Endothelial cell of umbilical vein (primary cell): ENCODE results near the gene ENKD1.

ENCODE experiments used
- CTCF ChIP-seq, 2 donors: IDR thresholded peaks; 1 replicate in 1 of 2; 2 replicates in 1 of 2; pipeline ENCODE4 v1.5.1; 2011; ENCODE audit warnings: low read length in 2 of 2, mild to moderate bottlenecking in 2 of 2, moderate library complexity in 2 of 2, control low read depth in 1 of 2, inconsistent platforms in 1 of 2, low read depth in 1 of 2; ENCODE audit not compliant: insufficient read depth in 1 of 2; ENCODE audit errors: extremely low read depth in 1 of 2
- EZH2 ChIP-seq: IDR thresholded peaks from 2 replicates; pipeline ENCODE4 v1.6.1; 2012; ENCODE audit warnings: borderline replicate concordance, low read depth, mild to moderate bottlenecking, moderate library complexity, low read length, inconsistent platforms; ENCODE audit not compliant: severe bottlenecking
- JUN ChIP-seq: IDR thresholded peaks from 2 replicates; pipeline ENCODE4 v1.6.1; 2011; ENCODE audit warnings: borderline replicate concordance, low read depth; ENCODE audit not compliant: insufficient read length, insufficient read depth
- MAX ChIP-seq: IDR thresholded peaks from 2 replicates; pipeline ENCODE4 v1.6.1; 2011; ENCODE audit not compliant: insufficient read depth, insufficient read length
- MYC ChIP-seq: IDR thresholded peaks from one replicate; pipeline ENCODE4 v1.6.1; 2011; ENCODE audit warnings: mild to moderate bottlenecking, low read depth, low read length
- POLR2A ChIP-seq: IDR thresholded peaks from 2 replicates; pipeline ENCODE4 v1.6.1; 2012; ENCODE audit warnings: low read depth, mild to moderate bottlenecking, control low read depth, low read length
- POLR2AphosphoS5 ChIP-seq: IDR thresholded peaks from 2 replicates; pipeline ENCODE4 v1.6.1; 2012; ENCODE audit warnings: low read depth, mild to moderate bottlenecking, control low read depth, low read length, moderate library complexity; ENCODE audit not compliant: insufficient read depth

GRCh38 chr16:67697422-67698185 is 31.1 kb upstream of the ENKD1 start:
- no peak for TF ChIP-seq CTCF (IDR thresholded peaks at IDR 0.05; ENCODE audit: extremely low read depth in 1 of 2, insufficient read depth in 1 of 2, low read depth in 1 of 2, low read length in 2 of 2)
- no peak for TF ChIP-seq POLR2AphosphoS5
- TF ChIP-seq JUN: no peak
- TF ChIP-seq EZH2: no peak
- TF ChIP-seq POLR2A: no peak
- TF ChIP-seq MAX: no peak
- TF ChIP-seq MYC: no peak
